Upper lobe of left lung (tissue), 4 donors: Measurements from ENCODE around the gene ANKRD18B.
"Not testable (repeated sequence)": the region's sequence is repeated elsewhere in the genome, so short reads cannot be mapped to it uniquely, and the experiment has no call there.

ENCODE experiments used
- EP300 ChIP-seq, 4 donors: sonication (generic); formaldehyde crosslinking; IDR thresholded peaks; one replicate each; pipeline ENCODE4 v1.5.1; 2017; ENCODE audit warnings: antibody characterized with exemption in 4 of 4, control low read depth in 2 of 4
- POLR2A ChIP-seq, 4 donors: fragments of 450-650 bp; IDR thresholded peaks; one replicate each; pipeline ENCODE4 v1.5.1; 2016 to 2017; ENCODE audit warnings: antibody characterized with exemption in 4 of 4, mild to moderate bottlenecking in 2 of 4
- POLR2AphosphoS5 ChIP-seq, 2 donors: sonication (generic); formaldehyde crosslinking; IDR thresholded peaks; one replicate each; pipeline ENCODE4 v1.5.1; 2017; ENCODE audit warnings: antibody characterized with exemption in 2 of 2
- TF ChIP-seq, protein P1 (sequence below), 6 experiments: fragments of 450-650 bp in 4 of 6; fragments of 200-600 bp in 2 of 6; sonication (generic) in 2 of 6; IDR thresholded peaks; one replicate each; pipeline ENCODE4 v1.5.1; 2016 to 2019; ENCODE audit warnings: antibody characterized with exemption in 6 of 6

- TF ChIP-seq, protein P1, sequence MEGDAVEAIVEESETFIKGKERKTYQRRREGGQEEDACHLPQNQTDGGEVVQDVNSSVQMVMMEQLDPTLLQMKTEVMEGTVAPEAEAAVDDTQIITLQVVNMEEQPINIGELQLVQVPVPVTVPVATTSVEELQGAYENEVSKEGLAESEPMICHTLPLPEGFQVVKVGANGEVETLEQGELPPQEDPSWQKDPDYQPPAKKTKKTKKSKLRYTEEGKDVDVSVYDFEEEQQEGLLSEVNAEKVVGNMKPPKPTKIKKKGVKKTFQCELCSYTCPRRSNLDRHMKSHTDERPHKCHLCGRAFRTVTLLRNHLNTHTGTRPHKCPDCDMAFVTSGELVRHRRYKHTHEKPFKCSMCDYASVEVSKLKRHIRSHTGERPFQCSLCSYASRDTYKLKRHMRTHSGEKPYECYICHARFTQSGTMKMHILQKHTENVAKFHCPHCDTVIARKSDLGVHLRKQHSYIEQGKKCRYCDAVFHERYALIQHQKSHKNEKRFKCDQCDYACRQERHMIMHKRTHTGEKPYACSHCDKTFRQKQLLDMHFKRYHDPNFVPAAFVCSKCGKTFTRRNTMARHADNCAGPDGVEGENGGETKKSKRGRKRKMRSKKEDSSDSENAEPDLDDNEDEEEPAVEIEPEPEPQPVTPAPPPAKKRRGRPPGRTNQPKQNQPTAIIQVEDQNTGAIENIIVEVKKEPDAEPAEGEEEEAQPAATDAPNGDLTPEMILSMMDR (IDR thresholded peaks at IDR 0.05): not testable (repeated sequence)
- not testable (repeated sequence) for TF ChIP-seq POLR2AphosphoS5, POLR2A, EP300 (IDR thresholded peaks at IDR 0.05)
Observed at GRCh38 chr9:33511184-33511517, 12.9 kb upstream of the ANKRD18B start.
